ENCODE measurements around the gene ACAA2.

- TF ChIP-seq CTCF (conservative IDR thresholded peaks at IDR 0.05; ENCODE audit: low read depth in 2 of 2) (no peak), ETS1 (IDR thresholded peaks at IDR 0.05) (no peak), EZH2 (IDR thresholded peaks at IDR 0.05; ENCODE audit: low read depth, unreplicated experiment) (no peak), POLR2AphosphoS5 (IDR thresholded peaks at IDR 0.05; ENCODE audit: low read depth) (no peak), JUNB (IDR thresholded peaks at IDR 0.05; ENCODE audit: unreplicated experiment) (no peak)
- TF ChIP-seq, protein P1, sequence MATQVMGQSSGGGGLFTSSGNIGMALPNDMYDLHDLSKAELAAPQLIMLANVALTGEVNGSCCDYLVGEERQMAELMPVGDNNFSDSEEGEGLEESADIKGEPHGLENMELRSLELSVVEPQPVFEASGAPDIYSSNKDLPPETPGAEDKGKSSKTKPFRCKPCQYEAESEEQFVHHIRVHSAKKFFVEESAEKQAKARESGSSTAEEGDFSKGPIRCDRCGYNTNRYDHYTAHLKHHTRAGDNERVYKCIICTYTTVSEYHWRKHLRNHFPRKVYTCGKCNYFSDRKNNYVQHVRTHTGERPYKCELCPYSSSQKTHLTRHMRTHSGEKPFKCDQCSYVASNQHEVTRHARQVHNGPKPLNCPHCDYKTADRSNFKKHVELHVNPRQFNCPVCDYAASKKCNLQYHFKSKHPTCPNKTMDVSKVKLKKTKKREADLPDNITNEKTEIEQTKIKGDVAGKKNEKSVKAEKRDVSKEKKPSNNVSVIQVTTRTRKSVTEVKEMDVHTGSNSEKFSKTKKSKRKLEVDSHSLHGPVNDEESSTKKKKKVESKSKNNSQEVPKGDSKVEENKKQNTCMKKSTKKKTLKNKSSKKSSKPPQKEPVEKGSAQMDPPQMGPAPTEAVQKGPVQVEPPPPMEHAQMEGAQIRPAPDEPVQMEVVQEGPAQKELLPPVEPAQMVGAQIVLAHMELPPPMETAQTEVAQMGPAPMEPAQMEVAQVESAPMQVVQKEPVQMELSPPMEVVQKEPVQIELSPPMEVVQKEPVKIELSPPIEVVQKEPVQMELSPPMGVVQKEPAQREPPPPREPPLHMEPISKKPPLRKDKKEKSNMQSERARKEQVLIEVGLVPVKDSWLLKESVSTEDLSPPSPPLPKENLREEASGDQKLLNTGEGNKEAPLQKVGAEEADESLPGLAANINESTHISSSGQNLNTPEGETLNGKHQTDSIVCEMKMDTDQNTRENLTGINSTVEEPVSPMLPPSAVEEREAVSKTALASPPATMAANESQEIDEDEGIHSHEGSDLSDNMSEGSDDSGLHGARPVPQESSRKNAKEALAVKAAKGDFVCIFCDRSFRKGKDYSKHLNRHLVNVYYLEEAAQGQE (IDR thresholded peaks at IDR 0.05; ENCODE audit: unreplicated experiment): no peak
These were observed 68.8 kb downstream of the ACAA2 start for GRCh38 chr18:49744376-49745008.

All from GM23338 (cell line).